Kidney glomerular epithelial cell (primary cell): ENCODE results near the gene CCDC97.
"Not testable (repeated sequence)": the region's sequence is repeated elsewhere in the genome, so short reads cannot be mapped to it uniquely, and the experiment has no call there.

Source experiments
- DNase-seq: peaks from one replicate; lab custom pipeline; 2025; lab: John Stamatoyannopoulos, UW

Gene CCDC97

DNA sequence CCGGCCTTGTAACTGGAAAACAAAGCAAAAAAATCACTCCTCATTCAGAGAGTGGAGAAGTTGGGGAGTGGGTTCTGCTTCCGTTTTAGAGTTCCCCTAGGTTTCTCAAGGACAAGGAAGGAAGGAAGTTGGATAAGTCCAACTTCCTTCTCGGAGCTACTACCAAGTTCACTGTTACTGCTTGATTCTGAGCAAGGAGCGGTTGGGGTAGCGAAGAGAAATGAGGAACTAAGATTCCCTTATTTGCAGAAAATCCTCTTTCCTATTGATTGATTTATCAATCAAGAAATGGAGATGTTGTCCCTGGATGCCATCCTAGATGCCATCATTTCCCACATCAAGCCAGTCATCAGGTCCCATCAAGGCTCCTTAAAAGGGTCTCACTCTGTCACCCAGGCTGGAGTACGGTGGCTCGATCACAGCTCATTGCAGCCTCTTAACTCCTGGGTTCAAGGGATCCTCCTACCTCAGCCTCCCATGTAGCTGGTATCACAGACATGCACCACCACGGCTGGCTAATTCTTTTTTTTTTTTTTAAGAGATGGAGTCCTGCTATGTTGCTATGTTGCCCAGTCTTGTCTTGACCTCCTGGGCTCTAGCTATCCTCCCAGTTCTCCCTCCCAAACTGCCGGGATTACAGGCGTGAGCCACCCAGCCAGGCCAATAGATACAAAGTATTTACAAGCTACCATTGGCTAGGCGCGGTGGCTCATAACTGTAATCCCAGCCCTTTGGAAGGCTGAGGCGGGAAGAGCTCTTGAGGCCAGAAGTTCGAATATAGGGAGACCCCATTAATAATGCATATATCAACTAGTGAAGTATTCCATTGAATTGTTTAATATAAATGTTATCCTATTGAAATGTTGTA, 54.8 kb downstream of the CCDC97 start:
- DNase-seq, result no peak

DNA sequence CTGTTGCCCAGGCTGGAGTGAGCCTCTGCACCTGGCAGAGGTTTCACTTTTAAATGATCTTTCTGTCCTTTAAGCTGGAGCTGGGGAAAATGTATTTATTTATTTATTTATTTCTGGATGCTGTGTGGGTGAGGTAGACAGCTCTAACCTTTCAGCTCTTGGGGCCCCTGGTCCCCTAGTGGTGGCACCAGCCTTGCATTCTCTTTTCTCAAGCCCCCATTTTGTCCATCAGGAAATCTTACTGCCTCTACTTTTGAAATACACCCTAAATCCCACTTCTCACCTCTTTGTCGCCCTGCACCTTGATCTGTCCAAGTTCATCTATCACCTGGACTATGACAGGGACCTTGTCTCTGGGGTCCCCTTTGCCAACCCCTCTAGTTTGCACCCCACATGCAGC, 56.1 kb downstream of the CCDC97 start:
- DNase-seq, result no peak

DNA sequence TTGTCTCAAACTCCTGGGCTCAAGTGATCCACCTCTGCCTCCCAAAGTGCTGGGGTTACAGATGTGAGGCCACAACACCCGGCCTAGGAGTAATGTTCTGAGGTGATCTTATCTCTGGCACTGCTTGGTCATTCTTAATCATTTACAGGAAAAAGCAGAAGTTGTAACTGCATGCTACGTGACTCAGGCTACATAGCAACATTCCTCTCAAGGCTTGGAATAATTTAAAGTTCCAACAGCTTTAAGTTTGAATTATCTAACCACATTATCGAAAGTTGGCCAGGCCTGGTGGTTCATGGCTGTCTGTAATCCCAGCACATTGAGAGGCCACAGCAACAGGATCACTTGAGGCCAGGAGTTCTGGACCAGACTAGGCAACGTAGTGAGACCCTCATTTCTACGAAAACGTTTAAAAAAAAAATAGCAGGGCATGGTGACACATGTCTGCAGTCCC, 57.9 kb downstream of the CCDC97 start:
- peak; percentile 82 for DNase-seq

DNA sequence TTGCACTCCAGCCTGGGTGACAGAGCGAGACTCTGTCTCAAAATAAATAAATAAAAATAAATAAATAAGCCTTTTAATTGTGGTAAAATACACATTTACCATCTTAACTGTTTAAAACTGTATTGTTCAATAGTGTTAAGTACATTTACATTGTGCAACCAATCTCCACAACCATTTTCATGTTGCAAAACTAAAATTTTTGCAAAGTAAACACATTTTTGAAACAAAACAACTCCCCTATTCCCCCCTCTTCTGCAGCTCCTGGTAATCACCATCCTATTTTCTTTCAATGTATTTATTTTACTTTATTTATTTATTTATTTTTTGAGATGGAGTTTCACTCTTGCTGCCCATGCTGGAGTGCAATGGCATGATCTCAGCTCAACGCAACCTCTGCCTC, 59.8 kb downstream of the CCDC97 start:
- no peak for DNase-seq

DNA sequence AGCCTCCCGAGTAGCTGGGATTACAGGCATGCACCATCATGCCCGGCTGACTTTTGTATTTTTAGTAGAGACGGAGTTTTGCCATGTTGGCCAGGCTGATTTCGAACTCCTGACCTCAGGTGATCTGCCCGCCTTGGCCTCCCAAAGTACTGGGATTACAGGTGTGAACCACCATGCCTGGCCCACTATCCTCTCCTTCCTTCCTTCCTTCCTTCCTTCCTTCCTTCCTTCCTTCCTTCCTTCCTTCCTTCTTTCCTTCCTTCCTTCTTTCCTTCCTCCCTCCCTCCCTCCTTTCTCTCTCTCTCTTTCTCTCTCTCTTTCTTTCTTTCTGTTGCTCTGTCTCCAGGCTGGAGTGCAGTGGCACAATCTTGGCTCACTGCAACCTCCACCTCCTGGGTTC, 61.1 kb downstream of the CCDC97 start:
- DNase-seq, result not testable (repeated sequence)

DNA sequence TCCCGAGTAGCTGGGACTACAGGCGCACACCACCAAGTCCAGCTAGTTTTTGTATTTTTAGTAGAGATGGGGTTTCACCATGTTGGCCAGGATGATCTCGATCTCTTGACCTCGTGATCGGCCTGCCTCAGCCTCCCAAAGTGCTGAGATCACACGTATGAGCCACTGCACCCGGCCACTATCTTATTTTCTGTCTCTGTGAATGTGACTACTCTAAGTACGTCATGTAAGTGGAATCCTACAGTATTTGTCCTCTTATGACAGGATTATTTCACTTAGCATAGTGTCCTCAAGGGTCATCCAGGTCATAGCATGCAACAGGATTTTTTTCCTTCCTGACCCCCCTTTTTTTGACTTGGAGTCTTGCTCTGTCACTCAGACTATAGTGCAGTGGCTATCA, 61.6 kb downstream of the CCDC97 start:
- no peak for DNase-seq

DNA sequence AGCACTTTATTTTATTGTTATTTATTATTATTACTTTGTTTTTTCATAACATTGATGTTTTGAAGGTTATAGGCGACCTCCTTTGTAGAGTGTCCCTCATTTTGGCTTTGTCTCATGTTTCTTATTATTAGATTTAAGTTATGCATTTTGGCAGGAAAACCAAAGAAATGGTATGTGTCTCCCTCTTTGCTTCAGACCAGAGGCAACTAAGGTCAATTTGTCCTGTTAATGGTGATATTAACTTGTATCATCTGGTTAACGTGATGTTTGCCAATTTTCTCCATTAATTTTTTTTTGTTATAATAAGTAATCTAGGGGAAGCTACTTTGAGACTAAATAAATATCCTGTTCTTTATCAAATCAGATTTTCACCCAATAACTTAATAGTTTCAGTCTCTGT, 62.5 kb downstream of the CCDC97 start:
- DNase-seq, result no peak

DNA sequence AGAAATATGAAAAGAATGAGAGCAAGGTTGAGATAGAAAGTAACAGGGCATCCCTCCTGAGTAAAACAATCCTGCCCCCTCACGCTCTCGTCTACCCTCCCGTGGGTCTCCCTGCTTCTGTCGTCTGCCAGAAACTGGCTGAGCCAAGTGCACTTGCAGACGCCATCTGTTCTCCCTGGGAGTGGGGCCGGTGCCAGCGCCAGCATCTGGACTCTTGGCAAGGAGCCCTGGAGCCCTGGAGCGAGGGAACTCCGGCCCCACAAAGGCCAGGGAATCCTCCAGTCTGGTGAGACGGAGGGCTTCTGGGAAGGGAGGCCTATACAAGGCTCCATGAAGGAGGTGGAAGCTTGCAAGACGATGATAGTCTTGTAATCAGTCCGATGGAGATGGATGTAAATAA, 64.0 kb downstream of the CCDC97 start:
- DNase-seq, result no peak
